NCI-H460 (cell line): Measurements from ENCODE around the gene LLCFC1. TPM values are rescaled to one million over a fixed set of nuclear protein-coding genes. Genes with fewer than 3 reads are reported as not detected.

Experiments
- DNase-seq: peaks from one replicate; pipeline ENCODE4 v3.0.0-alpha.2; 2016; ENCODE audit warnings: low read depth; ENCODE audit errors: extremely low read depth
- polyA plus RNA-seq: library from polyadenylated mRNA; depleted of rRNA; stranded (reverse); fragments of >200 nt; gene quantifications from 2 replicates; pipeline ENCODE4 v1.2.3, GENCODE V29; 2014; cell fraction: nucleus; rRNA removed
- total RNA-seq: library from RNA; depleted of rRNA; stranded (reverse); fragments of >200 nt; shearing (Covaris generic); gene quantifications from 2 replicates; pipeline ENCODE4 v1.2.3, GENCODE V29; 2014; rRNA removed

Gene LLCFC1
- not detected in 2 replicates for total RNA-seq
- not detected in 2 replicates for polyA plus RNA-seq

- DNase-seq = no peak
These were observed at the start of gene LLCFC1 for GRCh38 chr7:142939226-142939910. LLCFC1 (plus strand) TSS chr7:142939484; CDS start chr7:142939622, 138 bp downstream.

- no peak for DNase-seq
These were observed 49.5 kb upstream of the LLCFC1 start for GRCh38 chr7:142889816-142890215.

GRCh38 chr7:142890874-142891485 lies 48.3 kb upstream of the LLCFC1 start:
- no peak for DNase-seq

- no peak for DNase-seq
These were observed 47.7 kb upstream of the LLCFC1 start for GRCh38 chr7:142891490-142892082.

- DNase-seq = no peak
These were observed 46.3 kb upstream of the LLCFC1 start for GRCh38 chr7:142892951-142893350.

GRCh38 chr7:142894112-142894984 lies 44.9 kb upstream of the LLCFC1 start:
- no peak for DNase-seq

GRCh38 chr7:142894985-142895593 lies 44.2 kb upstream of the LLCFC1 start:
- DNase-seq = no peak

GRCh38 chr7:142896151-142896550 lies 43.1 kb upstream of the LLCFC1 start:
- no peak for DNase-seq

GRCh38 chr7:142896741-142897379 lies 42.4 kb upstream of the LLCFC1 start:
- DNase-seq = no peak

- DNase-seq = no peak
These were observed 41.6 kb upstream of the LLCFC1 start for GRCh38 chr7:142897691-142898090.

- no peak for DNase-seq
These were observed 40.7 kb upstream of the LLCFC1 start for GRCh38 chr7:142898377-142899170.

- DNase-seq = no peak
These were observed 39.6 kb upstream of the LLCFC1 start for GRCh38 chr7:142899661-142900060.

GRCh38 chr7:142901426-142902259 lies 37.6 kb upstream of the LLCFC1 start:
- no peak for DNase-seq

GRCh38 chr7:142904128-142904527 lies 35.2 kb upstream of the LLCFC1 start:
- no peak for DNase-seq

- no peak for DNase-seq
These were observed 33.5 kb upstream of the LLCFC1 start for GRCh38 chr7:142905759-142906158.

GRCh38 chr7:142906643-142907042 lies 32.6 kb upstream of the LLCFC1 start:
- no peak for DNase-seq

GRCh38 chr7:142908290-142908689 lies 31.0 kb upstream of the LLCFC1 start:
- no peak for DNase-seq
